ENCODE measurements around the gene FAM181B.

The FAM181B gene

DNA sequence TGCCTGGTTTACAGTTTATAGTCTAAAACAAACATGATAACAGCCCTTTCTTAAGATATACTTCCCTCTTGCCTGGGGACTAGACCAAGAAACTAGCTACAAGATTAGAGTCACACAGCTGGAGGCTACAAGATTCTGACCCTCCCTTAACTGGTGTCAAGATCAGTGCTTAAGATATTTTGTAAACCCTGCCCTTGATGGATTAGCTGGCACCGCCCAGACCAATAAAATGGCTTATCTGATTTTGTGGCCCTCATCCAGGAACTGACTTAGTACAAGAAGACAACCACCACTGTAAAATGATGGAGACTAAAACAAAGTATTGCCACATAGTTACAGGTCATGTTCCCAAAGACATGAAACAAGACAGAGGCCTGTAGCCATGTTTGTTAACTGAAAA lies 53.4 kb downstream of the FAM181B start:
- DNase-seq: no peak
